CD8-positive, alpha-beta memory T cell (primary cell): Measurements from ENCODE around the gene VPS13C. TPM values are rescaled to one million over a fixed set of nuclear protein-coding genes. Genes with fewer than 3 reads are reported as not detected.

Experiments
- CTCF ChIA-PET: fragments of 350-600 bp; sonication (Branson Sonifier 250); formaldehyde crosslinking; loops from one replicate; lab custom pipeline; 2021; ENCODE audit warnings: antibody characterized with exemption; lab: Charles Lee
- POLR2A ChIA-PET: fragments of 350-600 bp; sonication (Branson Sonifier 250); formaldehyde crosslinking; loops from one replicate; lab custom pipeline; 2021; ENCODE audit warnings: antibody characterized with exemption; lab: Charles Lee
- DNase-seq, 5 donors: peaks; one replicate each; pipeline versions ENCODE4 v3.0.0 to v3.0.0-alpha.2; 2020 to 2022; ENCODE audit warnings: mixed read lengths in 1 of 5
- H3K27ac ChIP-seq: one replicate; pipeline ENCODE4 v1.7.0; 2013; ENCODE audit warnings: low read depth, mild to moderate bottlenecking, low read length, moderate library complexity
- H3K27me3 ChIP-seq: 2 replicates; pipeline ENCODE4 v1.7.0; 2013; ENCODE audit warnings: low read length, mild to moderate bottlenecking; ENCODE audit not compliant: insufficient read depth, poor library complexity, severe bottlenecking
- H3K36me3 ChIP-seq: 2 replicates; pipeline ENCODE4 v1.7.0; 2013; ENCODE audit warnings: mild to moderate bottlenecking, low read length, moderate library complexity; ENCODE audit not compliant: insufficient read depth
- H3K4me1 ChIP-seq: 2 replicates; pipeline ENCODE4 v1.7.0; 2013; ENCODE audit warnings: mild to moderate bottlenecking, low read length, moderate library complexity; ENCODE audit not compliant: insufficient read depth
- H3K4me3 ChIP-seq: 2 replicates; pipeline ENCODE4 v1.7.0; 2013; ENCODE audit warnings: mild to moderate bottlenecking, low read length
- H3K9me3 ChIP-seq: 2 replicates; pipeline ENCODE4 v1.7.0; 2013; ENCODE audit warnings: mild to moderate bottlenecking, low read length
- H3K27ac Mint-ChIP-seq, 8 donors: one replicate each; pipeline ENCODE4 v1.8.0; 2020 to 2021; ENCODE audit warnings: mixed read lengths in 8 of 8, mild to moderate bottlenecking in 6 of 8, inconsistent platforms in 3 of 8, moderate library complexity in 3 of 8
- H3K27me3 Mint-ChIP-seq, 2 donors: one replicate each; pipeline ENCODE4 v1.8.0; 2020 to 2021; ENCODE audit warnings: mixed read lengths in 2 of 2, mild to moderate bottlenecking in 1 of 2, moderate library complexity in 1 of 2
- H3K36me3 Mint-ChIP-seq, 3 donors: one replicate each; pipeline ENCODE4 v1.8.0; 2020 to 2021; ENCODE audit warnings: mixed read lengths in 3 of 3, inconsistent platforms in 1 of 3, mild to moderate bottlenecking in 1 of 3
- H3K4me1 Mint-ChIP-seq, 3 donors: one replicate each; pipeline ENCODE4 v1.8.0; 2020 to 2021; ENCODE audit warnings: mixed read lengths in 3 of 3, inconsistent platforms in 1 of 3, mild to moderate bottlenecking in 1 of 3
- H3K4me3 Mint-ChIP-seq, 7 donors: one replicate each; pipeline ENCODE4 v1.8.0; 2020 to 2021; ENCODE audit warnings: mixed read lengths in 7 of 7, mild to moderate bottlenecking in 6 of 7, moderate library complexity in 4 of 7, inconsistent platforms in 2 of 7
- H3K9me3 Mint-ChIP-seq, 5 donors: one replicate each; pipeline ENCODE4 v1.8.0; 2020 to 2022; ENCODE audit warnings: mixed read lengths in 5 of 5, mild to moderate bottlenecking in 3 of 5, moderate library complexity in 2 of 5, inconsistent platforms in 1 of 5
- polyA plus RNA-seq: library from polyadenylated mRNA; unstranded; fragments of 300-500 nt; fragmentation: Illumina TruSeq; gene quantifications from one replicate; pipeline ENCODE4 v1.2.3, GENCODE V29; 2021
- total RNA-seq, 2 experiments: library from RNA; stranded (reverse); gene quantifications; one replicate each; pipeline ENCODE4 v1.2.3, GENCODE V29; 2021

VPS13C gene
- total and polyA plus RNA-seq, 3 experiments from 2014 or later = 15.8 to 42.9 (median 42.5) TPM

GRCh38 chr15:61892140-61892539 is 168.1 kb downstream of the VPS13C start:
- Mint-ChIP-seq H3K4me1 (peaks cover 3 to 8% (median 6%) of the 10 kb centered on the region in 3 donors), H3K9me3 (peaks cover 27 to 34% (median 32%) of the 10 kb centered on the region in 5 donors), H3K36me3 (peaks cover 48 to 82% (median 64%) of the 10 kb centered on the region in 3 donors), H3K27me3 (no peaks in the 10 kb centered on the region), H3K4me3 (no peak overlapping the region), H3K27ac (no peak overlapping the region)
- Histone ChIP-seq H3K27me3 (no peaks in the 10 kb centered on the region), H3K4me3 (no peak overlapping the region), H3K27ac (no peak overlapping the region), H3K36me3 (peaks cover 32% of the 10 kb centered on the region), H3K9me3 (peaks cover 5% of the 10 kb centered on the region), H3K4me1 (no peaks in the 10 kb centered on the region)
- DNase-seq = no peak
- ChIA-PET CTCF (interaction anchor here (0.8 kb wide), 1 partner anchor 32 kb away, joined by 3 read pairs; no protein-coding TSS in a partner anchor), POLR2A (no interaction called here)

GRCh38 chr15:61890106-61890505 is 170.1 kb downstream of the VPS13C start:
- H3K4me1 ChIP-seq = no peaks in the 10 kb centered on the region
- no peak overlapping the region for H3K4me3 ChIP-seq
- Mint-ChIP-seq H3K4me3 (no peak overlapping the region), H3K36me3 (peaks cover 39 to 83% (median 51%) of the 10 kb centered on the region in 3 donors), H3K4me1 (peaks cover 0 to 7% (median under 1%) of the 10 kb centered on the region in 3 donors), H3K27ac (no peak overlapping the region), H3K27me3 (no peaks in the 10 kb centered on the region), H3K9me3 (peaks cover 22 to 28% (median 27%) of the 10 kb centered on the region in 5 donors)
- H3K27ac ChIP-seq = no peak overlapping the region
- peaks cover 5% of the 10 kb centered on the region for H3K9me3 ChIP-seq
- no peak for DNase-seq
- H3K36me3 ChIP-seq = peaks cover 32% of the 10 kb centered on the region
- no peaks in the 10 kb centered on the region for H3K27me3 ChIP-seq
- ChIA-PET POLR2A (no interaction called here), CTCF (no interaction called here)

DNA sequence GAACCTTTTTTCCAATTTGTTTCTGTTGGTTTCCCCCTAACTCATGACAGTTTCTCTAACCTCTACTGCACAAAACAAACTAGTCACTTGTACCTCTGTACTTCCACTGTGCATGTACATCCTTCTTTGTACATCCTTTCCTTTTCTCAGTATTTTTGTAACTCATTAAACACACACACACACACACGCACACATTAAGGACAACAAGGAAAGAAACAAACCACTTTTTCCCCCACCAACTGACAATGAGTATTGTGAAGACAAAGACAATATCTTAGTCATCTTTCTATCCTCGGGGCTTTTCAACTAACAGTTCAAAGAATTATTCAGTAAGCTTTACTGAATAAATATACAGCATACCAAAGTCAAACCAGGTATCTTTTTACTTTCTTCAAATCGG is 170.5 kb downstream of the VPS13C start:
- Histone ChIP-seq H3K9me3 (peaks cover 5% of the 10 kb centered on the region), H3K27me3 (no peaks in the 10 kb centered on the region), H3K4me1 (no peaks in the 10 kb centered on the region), H3K27ac (no peak overlapping the region), H3K4me3 (no peak overlapping the region), H3K36me3 (peaks cover 32% of the 10 kb centered on the region)
- H3K4me1 Mint-ChIP-seq = peaks cover 0 to 7% (median 0%) of the 10 kb centered on the region in 3 donors
- no peak for DNase-seq
- no peak overlapping the region for H3K4me3 Mint-ChIP-seq
- peaks cover 19 to 24% (median 23%) of the 10 kb centered on the region in 5 donors for H3K9me3 Mint-ChIP-seq
- H3K27ac Mint-ChIP-seq = peak overlapping the region in 1 of 8 donors; percentile 1
- H3K27me3 Mint-ChIP-seq = no peaks in the 10 kb centered on the region
- peaks cover 35 to 79% (median 47%) of the 10 kb centered on the region in 3 donors for H3K36me3 Mint-ChIP-seq
- POLR2A ChIA-PET = no interaction called here
- CTCF ChIA-PET = no interaction called here

GRCh38 chr15:61888074-61888780 is 172.0 kb downstream of the VPS13C start:
- no peak for DNase-seq
- H3K4me3 Mint-ChIP-seq = no peak overlapping the region
- Histone ChIP-seq H3K4me3 (no peak overlapping the region), H3K27ac (no peak overlapping the region), H3K4me1 (no peaks in the 10 kb centered on the region), H3K9me3 (peaks cover 4% of the 10 kb centered on the region), H3K27me3 (no peaks in the 10 kb centered on the region), H3K36me3 (peaks cover 27% of the 10 kb centered on the region)
- peaks cover 26 to 73% (median 33%) of the 10 kb centered on the region in 3 donors for H3K36me3 Mint-ChIP-seq
- peaks cover 0 to 7% (median 0%) of the 10 kb centered on the region in 3 donors for H3K4me1 Mint-ChIP-seq
- H3K27me3 Mint-ChIP-seq = no peaks in the 10 kb centered on the region
- CTCF ChIA-PET = no interaction called here
- H3K9me3 Mint-ChIP-seq = peaks cover 6 to 12% (median 10%) of the 10 kb centered on the region in 5 donors
- H3K27ac Mint-ChIP-seq = peak overlapping the region in 1 of 8 donors; percentile 18
- POLR2A ChIA-PET = no interaction called here

DNA sequence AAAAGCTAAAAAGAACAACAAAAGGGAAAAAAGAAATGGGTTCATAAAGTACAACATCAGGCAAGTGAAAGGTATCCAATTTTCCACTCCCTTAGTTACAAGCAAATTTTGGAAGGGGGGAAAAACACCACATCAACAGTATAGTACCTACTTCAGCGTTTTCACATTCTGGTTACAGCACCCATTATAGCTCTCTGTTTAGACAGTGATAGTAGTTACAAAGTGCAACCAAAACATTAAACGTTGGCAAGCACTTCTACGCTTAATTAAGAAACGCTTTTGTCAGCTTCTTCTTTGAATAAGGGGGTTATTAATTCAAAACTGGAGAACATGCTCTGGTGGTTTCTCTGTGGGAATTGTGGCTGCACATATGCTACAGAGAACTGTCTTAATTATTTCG is 180.2 kb downstream of the VPS13C start:
- Mint-ChIP-seq H3K27me3 (no peaks in the 10 kb centered on the region), H3K4me3 (no peak overlapping the region), H3K4me1 (peaks cover 2 to 5% (median 3%) of the 10 kb centered on the region in 3 donors), H3K36me3 (peaks cover 0 to 68% (median 15%) of the 10 kb centered on the region in 3 donors), H3K9me3 (no peaks in the 10 kb centered on the region), H3K27ac (peak overlapping the region in 1 of 8 donors; percentile 24)
- no peaks in the 10 kb centered on the region for H3K27me3 ChIP-seq
- no peaks in the 10 kb centered on the region for H3K36me3 ChIP-seq
- ChIA-PET POLR2A (no interaction called here), CTCF (no interaction called here)
- H3K4me1 ChIP-seq = no peaks in the 10 kb centered on the region
- H3K4me3 ChIP-seq = no peak overlapping the region
- no peaks in the 10 kb centered on the region for H3K9me3 ChIP-seq
- H3K27ac ChIP-seq = no peak overlapping the region
- DNase-seq = no peak

DNA sequence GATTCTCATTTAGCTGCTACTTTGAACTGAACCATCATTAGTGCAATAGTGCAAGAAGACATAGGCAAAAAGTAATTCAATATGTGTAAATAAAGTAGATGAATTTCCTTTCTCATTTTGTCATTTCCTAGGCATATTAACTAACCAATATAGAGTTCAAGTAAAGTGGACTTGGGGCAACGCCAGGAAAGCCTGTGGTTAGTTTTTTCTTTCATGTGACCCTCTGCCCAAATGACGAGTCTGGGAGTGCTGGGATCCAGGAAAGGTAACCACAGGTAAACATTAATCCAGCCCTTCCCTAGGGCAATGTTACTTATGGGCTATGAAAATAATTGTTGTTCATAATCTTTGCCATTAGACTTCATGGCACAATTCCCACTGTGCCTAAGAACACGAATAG is 181.0 kb downstream of the VPS13C start:
- no peaks in the 10 kb centered on the region for H3K9me3 Mint-ChIP-seq
- H3K27ac Mint-ChIP-seq = no peak overlapping the region
- H3K36me3 Mint-ChIP-seq = peaks cover 0 to 69% (median 15%) of the 10 kb centered on the region in 3 donors
- Histone ChIP-seq H3K4me3 (no peak overlapping the region), H3K27me3 (no peaks in the 10 kb centered on the region), H3K9me3 (no peaks in the 10 kb centered on the region), H3K4me1 (no peaks in the 10 kb centered on the region), H3K36me3 (peaks cover under 1% of the 10 kb centered on the region), H3K27ac (no peak overlapping the region)
- H3K4me1 Mint-ChIP-seq = peaks cover 2 to 5% (median 3%) of the 10 kb centered on the region in 3 donors
- no peak overlapping the region for H3K4me3 Mint-ChIP-seq
- POLR2A ChIA-PET = no interaction called here
- CTCF ChIA-PET = no interaction called here
- no peaks in the 10 kb centered on the region for H3K27me3 Mint-ChIP-seq
- no peak for DNase-seq

- POLR2A ChIA-PET = no interaction called here
- Mint-ChIP-seq H3K4me3 (no peak overlapping the region), H3K4me1 (no peaks in the 10 kb centered on the region), H3K27me3 (no peaks in the 10 kb centered on the region), H3K36me3 (peaks cover 12 to 75% (median 24%) of the 10 kb centered on the region in 3 donors), H3K9me3 (no peaks in the 10 kb centered on the region), H3K27ac (peak overlapping the region in 1 of 8 donors; percentile 83)
- CTCF ChIA-PET = no interaction called here
- H3K4me3 ChIP-seq = no peak overlapping the region
- H3K9me3 ChIP-seq = no peaks in the 10 kb centered on the region
- DNase-seq = no peak
- no peaks in the 10 kb centered on the region for H3K27me3 ChIP-seq
- H3K4me1 ChIP-seq = no peaks in the 10 kb centered on the region
- peaks cover 14% of the 10 kb centered on the region for H3K36me3 ChIP-seq
- no peak overlapping the region for H3K27ac ChIP-seq
Observed at GRCh38 chr15:61871926-61872522, 188.2 kb downstream of the VPS13C start.

DNA sequence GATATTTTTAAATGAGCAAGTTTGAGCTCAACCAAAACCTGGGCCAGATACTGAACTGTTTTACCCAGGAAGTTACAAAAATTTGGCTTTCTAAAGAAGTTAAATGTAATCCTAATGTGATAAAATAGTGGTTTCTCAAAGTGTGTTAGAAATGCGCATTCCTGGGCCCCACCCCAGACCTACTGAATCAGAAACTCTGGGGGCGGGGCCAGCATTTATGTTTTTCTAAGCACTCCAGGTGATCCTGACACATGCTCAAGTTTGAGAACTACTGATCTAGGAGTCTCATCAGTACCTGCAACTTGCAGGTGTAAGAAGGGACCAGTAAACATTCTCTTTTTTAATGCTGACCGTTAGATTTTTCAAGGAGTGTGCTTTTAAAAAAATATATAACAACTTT is 190.6 kb downstream of the VPS13C start:
- no peak overlapping the region for H3K27ac ChIP-seq
- peaks cover 12 to 66% (median 22%) of the 10 kb centered on the region in 3 donors for H3K36me3 Mint-ChIP-seq
- peaks cover 14% of the 10 kb centered on the region for H3K36me3 ChIP-seq
- no peak overlapping the region for H3K27ac Mint-ChIP-seq
- H3K27me3 Mint-ChIP-seq = no peaks in the 10 kb centered on the region
- H3K27me3 ChIP-seq = no peaks in the 10 kb centered on the region
- ChIA-PET CTCF (no interaction called here), POLR2A (no interaction called here)
- no peaks in the 10 kb centered on the region for H3K4me1 Mint-ChIP-seq
- H3K4me3 Mint-ChIP-seq = no peak overlapping the region
- no peaks in the 10 kb centered on the region for H3K9me3 ChIP-seq
- DNase-seq = no peak
- H3K4me3 ChIP-seq = no peak overlapping the region
- H3K4me1 ChIP-seq = no peaks in the 10 kb centered on the region
- H3K9me3 Mint-ChIP-seq = no peaks in the 10 kb centered on the region
